DND-41 (cell line): ENCODE measurements around the gene TMEM239.

Source experiments
- ATAC-seq: fragments of 200-7000 bp; cut with Tn5 transposase; 3 replicates; pipeline ENCODE4 v1.9.1; 2021; ENCODE audit warnings: low read depth; ENCODE audit not compliant: insufficient read depth
- DNase-seq: peaks from one replicate; pipeline ENCODE4 v3.0.0-alpha.2; 2020
- H2AFZ ChIP-seq: 2 replicates; pipeline ENCODE4 v1.6.0; 2012; ENCODE audit warnings: low read depth, low read length
- H3K27ac ChIP-seq: 2 replicates; pipeline ENCODE4 v1.5.1; 2012; ENCODE audit warnings: low read length, inconsistent platforms
- H3K27me3 ChIP-seq: fragments of 200-600 bp; sonication (generic); 2 replicates; pipeline ENCODE4 v1.6.0; 2012; ENCODE audit warnings: low read length, mild to moderate bottlenecking, inconsistent platforms; ENCODE audit not compliant: insufficient read depth, poor library complexity
- H3K36me3 ChIP-seq: 2 replicates; pipeline ENCODE4 v1.5.1; 2012; ENCODE audit warnings: low read length, inconsistent platforms; ENCODE audit not compliant: insufficient read depth
- H3K4me1 ChIP-seq: 2 replicates; pipeline ENCODE4 v1.5.1; 2012; ENCODE audit warnings: mild to moderate bottlenecking, low read length; ENCODE audit not compliant: insufficient read depth
- H3K4me2 ChIP-seq: 2 replicates; pipeline ENCODE4 v1.6.0; 2012; ENCODE audit warnings: mild to moderate bottlenecking, moderate library complexity, low read length, inconsistent platforms; ENCODE audit not compliant: insufficient read depth
- H3K4me3 ChIP-seq, 2 experiments: fragments of 200-600 bp in 1 of 2; shearing (Covaris generic) in 1 of 2; 2 replicates each; pipeline ENCODE4 v1.5.1; 2012 to 2016; ENCODE audit warnings: inconsistent platforms in 2 of 2, low read length in 2 of 2, mild to moderate bottlenecking in 2 of 2, low read depth in 1 of 2, moderate library complexity in 1 of 2
- H3K79me2 ChIP-seq: 2 replicates; pipeline ENCODE4 v1.6.0; 2012; ENCODE audit warnings: low read length, inconsistent platforms; ENCODE audit not compliant: insufficient read depth
- H3K9ac ChIP-seq: 2 replicates; pipeline ENCODE4 v1.6.0; 2012; ENCODE audit warnings: low read depth, mild to moderate bottlenecking, inconsistent platforms, low read length, moderate library complexity
- H3K9me3 ChIP-seq: 2 replicates; pipeline ENCODE4 v1.5.1; 2012; ENCODE audit warnings: low read length, moderate library complexity, mild to moderate bottlenecking, inconsistent platforms; ENCODE audit not compliant: insufficient read depth, severe bottlenecking
- H4K20me1 ChIP-seq: 2 replicates; pipeline ENCODE4 v1.6.0; 2012; ENCODE audit warnings: low read length; ENCODE audit not compliant: insufficient read depth
- EZH2 ChIP-seq: IDR thresholded peaks from 3 replicates; pipeline ENCODE4 v1.6.1; 2012; ENCODE audit warnings: borderline replicate concordance, low read depth, mild to moderate bottlenecking, moderate library complexity, low read length, inconsistent platforms; ENCODE audit not compliant: severe bottlenecking
- TF ChIP-seq, protein P1 (sequence below): IDR thresholded peaks from 2 replicates; pipeline ENCODE4 v1.5.1; 2012; ENCODE audit warnings: borderline replicate concordance, low read length, moderate library complexity, mild to moderate bottlenecking; ENCODE audit not compliant: poor library complexity, severe bottlenecking; ENCODE audit errors: extremely low read depth

Gene TMEM239

DNA sequence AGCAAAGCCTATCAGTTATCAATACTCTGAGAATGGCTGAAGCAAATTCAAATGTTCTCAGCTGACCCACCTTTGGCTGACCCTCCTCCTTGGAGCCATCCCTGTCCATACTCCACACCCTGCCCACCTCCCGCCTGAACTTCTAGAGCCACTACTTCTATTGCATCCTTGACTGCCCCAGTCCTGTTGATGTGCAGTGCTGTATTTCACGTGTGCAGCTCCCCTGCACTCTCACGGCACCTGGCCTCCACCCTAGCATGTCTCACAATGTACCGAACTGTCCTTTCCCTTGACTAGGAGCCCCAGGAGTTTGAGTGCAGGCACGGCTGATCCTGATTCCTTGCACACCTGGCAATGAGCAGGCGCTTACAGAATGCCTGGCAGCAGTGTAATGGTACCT is 22.7 kb upstream of the TMEM239 start:
- TF ChIP-seq, protein P1, sequence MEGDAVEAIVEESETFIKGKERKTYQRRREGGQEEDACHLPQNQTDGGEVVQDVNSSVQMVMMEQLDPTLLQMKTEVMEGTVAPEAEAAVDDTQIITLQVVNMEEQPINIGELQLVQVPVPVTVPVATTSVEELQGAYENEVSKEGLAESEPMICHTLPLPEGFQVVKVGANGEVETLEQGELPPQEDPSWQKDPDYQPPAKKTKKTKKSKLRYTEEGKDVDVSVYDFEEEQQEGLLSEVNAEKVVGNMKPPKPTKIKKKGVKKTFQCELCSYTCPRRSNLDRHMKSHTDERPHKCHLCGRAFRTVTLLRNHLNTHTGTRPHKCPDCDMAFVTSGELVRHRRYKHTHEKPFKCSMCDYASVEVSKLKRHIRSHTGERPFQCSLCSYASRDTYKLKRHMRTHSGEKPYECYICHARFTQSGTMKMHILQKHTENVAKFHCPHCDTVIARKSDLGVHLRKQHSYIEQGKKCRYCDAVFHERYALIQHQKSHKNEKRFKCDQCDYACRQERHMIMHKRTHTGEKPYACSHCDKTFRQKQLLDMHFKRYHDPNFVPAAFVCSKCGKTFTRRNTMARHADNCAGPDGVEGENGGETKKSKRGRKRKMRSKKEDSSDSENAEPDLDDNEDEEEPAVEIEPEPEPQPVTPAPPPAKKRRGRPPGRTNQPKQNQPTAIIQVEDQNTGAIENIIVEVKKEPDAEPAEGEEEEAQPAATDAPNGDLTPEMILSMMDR: no peak
- TF ChIP-seq EZH2: no peak
- Histone ChIP-seq H3K36me3 (no peaks in the 10 kb centered on the region), H3K9ac (no peak overlapping the region), H2AFZ (no peak overlapping the region), H3K27ac (no peak overlapping the region), H3K27me3 (peaks cover 16% of the 10 kb centered on the region), H3K4me1 (no peaks in the 10 kb centered on the region), H4K20me1 (peaks cover 11% of the 10 kb centered on the region), H3K4me2 (no peak overlapping the region), H3K79me2 (no peaks in the 10 kb centered on the region), H3K9me3 (no peaks in the 10 kb centered on the region), H3K4me3 (no peak overlapping the region)
- ATAC-seq (no peak), DNase-seq (no peak)

DNA sequence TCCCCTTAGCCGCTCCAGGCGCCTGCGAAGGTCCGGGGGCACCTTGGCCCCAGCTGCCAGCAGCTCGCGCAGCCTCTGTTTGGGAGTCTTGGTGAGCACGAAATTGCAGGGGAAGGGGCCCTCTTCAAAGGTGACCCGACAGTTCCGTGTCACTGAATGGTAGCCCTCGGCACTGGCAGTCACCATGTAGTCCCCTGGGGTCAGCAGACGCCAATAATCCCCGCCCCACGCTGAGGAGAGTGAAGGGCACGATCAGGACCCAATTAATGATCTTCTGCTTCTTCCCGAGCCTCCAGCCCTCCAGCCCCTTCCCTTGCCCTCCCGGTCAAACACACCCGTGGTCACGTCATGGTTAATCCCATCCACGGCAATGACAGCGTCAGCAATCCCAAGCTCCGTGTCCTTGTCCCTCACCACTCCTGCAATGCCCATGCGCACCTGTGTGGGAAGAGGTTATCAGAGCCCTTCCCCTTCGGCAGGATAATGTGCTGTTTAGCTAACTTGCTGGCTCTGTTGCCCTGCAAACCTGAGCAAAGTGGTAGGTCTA is 21.9 kb upstream of the TMEM239 start:
- no peak overlapping the region for H2AFZ ChIP-seq
- H3K4me1 ChIP-seq: no peaks in the 10 kb centered on the region
- no peaks in the 10 kb centered on the region for H3K36me3 ChIP-seq
- H3K4me2 ChIP-seq: no peak overlapping the region
- H3K4me3 ChIP-seq: no peak overlapping the region
- no peak overlapping the region for H3K27ac ChIP-seq
- ATAC-seq (no peak), DNase-seq (no peak)
- H4K20me1 ChIP-seq: peaks cover 17% of the 10 kb centered on the region
- H3K9ac ChIP-seq: no peak overlapping the region
- no peaks in the 10 kb centered on the region for H3K9me3 ChIP-seq
- H3K27me3 ChIP-seq: peaks cover 21% of the 10 kb centered on the region
- no peaks in the 10 kb centered on the region for H3K79me2 ChIP-seq
- TF ChIP-seq, protein P1: no peak
- TF ChIP-seq EZH2: no peak

DNA sequence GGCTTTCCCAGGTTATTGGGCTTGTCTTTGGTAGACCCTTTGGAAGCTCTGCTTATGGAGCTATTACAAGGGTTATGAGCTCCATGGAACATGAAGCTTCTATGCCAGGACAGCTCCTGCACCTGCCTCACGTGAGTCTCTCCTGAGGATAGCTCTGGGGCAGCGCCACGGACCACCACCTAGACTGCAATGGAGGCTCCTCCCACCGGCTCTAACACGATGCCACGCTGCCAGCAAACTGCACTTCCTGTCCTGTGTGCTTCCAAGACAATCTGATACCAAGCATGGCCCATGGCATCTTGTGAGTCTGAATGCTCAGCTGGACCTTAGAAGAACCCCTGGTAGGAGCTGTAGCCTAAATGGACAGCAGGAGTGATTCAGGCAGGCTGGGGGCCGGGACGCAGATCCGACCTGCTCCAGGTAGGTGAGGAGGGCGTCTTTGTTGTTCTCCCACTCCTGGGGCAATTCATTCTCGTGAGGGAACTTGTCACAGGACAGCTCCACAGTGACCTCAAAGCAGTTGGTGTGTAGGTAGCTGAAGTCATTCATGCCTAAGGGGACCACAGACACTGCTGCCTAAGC is 21.2 kb upstream of the TMEM239 start:
- no peaks in the 10 kb centered on the region for H3K36me3 ChIP-seq
- no peaks in the 10 kb centered on the region for H3K4me1 ChIP-seq
- TF ChIP-seq EZH2: no peak
- TF ChIP-seq, protein P1: no peak
- ATAC-seq (no peak), DNase-seq (no peak)
- no peak overlapping the region for H3K27ac ChIP-seq
- no peak overlapping the region for H3K4me3 ChIP-seq
- no peak overlapping the region for H3K4me2 ChIP-seq
- no peak overlapping the region for H2AFZ ChIP-seq
- H3K27me3 ChIP-seq: peaks cover 21% of the 10 kb centered on the region
- no peak overlapping the region for H3K9ac ChIP-seq
- no peaks in the 10 kb centered on the region for H3K79me2 ChIP-seq
- no peaks in the 10 kb centered on the region for H3K9me3 ChIP-seq
- H4K20me1 ChIP-seq: peaks cover 23% of the 10 kb centered on the region
